GM19035 (cell line): ENCODE results near the gene FLOT2.
"Not testable (repeated sequence)": the region's sequence is repeated elsewhere in the genome, so short reads cannot be mapped to it uniquely, and the experiment has no call there.

Source experiments
- ATAC-seq: cut with Tn5 transposase; IDR thresholded peaks from one replicate; pipeline ENCODE4 v1.9.1; 2021; ENCODE audit not compliant: unreplicated experiment

FLOT2 gene

GRCh38 chr17:28897769-28898526, 415 bp upstream of the FLOT2 start:
- no peak for ATAC-seq

- ATAC-seq: no peak
These were observed 1.0 kb downstream of the FLOT2 start for GRCh38 chr17:28896491-28896883.

GRCh38 chr17:28895794-28896447, 1.6 kb downstream of the FLOT2 start:
- ATAC-seq: no peak

GRCh38 chr17:28893248-28894183, 4.0 kb downstream of the FLOT2 start:
- ATAC-seq: not testable (repeated sequence)

GRCh38 chr17:28892024-28892423, 5.5 kb downstream of the FLOT2 start:
- ATAC-seq: no peak

GRCh38 chr17:28891201-28891600, 6.3 kb downstream of the FLOT2 start:
- ATAC-seq: no peak

- no peak for ATAC-seq
These were observed 7.5 kb downstream of the FLOT2 start for GRCh38 chr17:28889996-28890395.

- no peak for ATAC-seq
These were observed 8.7 kb downstream of the FLOT2 start for GRCh38 chr17:28888832-28889231.

- ATAC-seq: no peak
These were observed 9.6 kb downstream of the FLOT2 start for GRCh38 chr17:28887871-28888471.

GRCh38 chr17:28885951-28886350, 11.6 kb downstream of the FLOT2 start:
- no peak for ATAC-seq

GRCh38 chr17:28885363-28885762, 12.2 kb downstream of the FLOT2 start:
- no peak for ATAC-seq

GRCh38 chr17:28883967-28884702, 13.4 kb downstream of the FLOT2 start:
- no peak for ATAC-seq

GRCh38 chr17:28882154-28882895, 15.2 kb downstream of the FLOT2 start:
- ATAC-seq: no peak

- ATAC-seq: no peak
These were observed 15.9 kb downstream of the FLOT2 start for GRCh38 chr17:28881533-28882056.

GRCh38 chr17:28880572-28880945, 17.0 kb downstream of the FLOT2 start:
- ATAC-seq: no peak

- no peak for ATAC-seq
These were observed 17.5 kb downstream of the FLOT2 start for GRCh38 chr17:28879886-28880571.

- ATAC-seq: no peak
These were observed 18.6 kb downstream of the FLOT2 start for GRCh38 chr17:28878981-28879380.

GRCh38 chr17:28878158-28878910, 19.2 kb downstream of the FLOT2 start:
- no peak for ATAC-seq
